ENCODE results near the gene DEPP1.

DEPP1 gene

GRCh38 chr10:44966816-44967509 lies 11.6 kb downstream of the DEPP1 start:
- no peak for DNase-seq (ENCODE audit: low read depth in 3 of 3)

- no peak for DNase-seq (ENCODE audit: low read depth in 3 of 3)
These were observed 12.3 kb downstream of the DEPP1 start for GRCh38 chr10:44966129-44966815.

- no peak for DNase-seq (ENCODE audit: low read depth in 3 of 3)
These were observed 12.9 kb downstream of the DEPP1 start for GRCh38 chr10:44965651-44966097.

GRCh38 chr10:44965104-44965503 lies 13.5 kb downstream of the DEPP1 start:
- DNase-seq (ENCODE audit: low read depth in 3 of 3): no peak

- DNase-seq (ENCODE audit: low read depth in 3 of 3): no peak
These were observed 14.6 kb downstream of the DEPP1 start for GRCh38 chr10:44963772-44964633.

GRCh38 chr10:44962870-44963738 lies 15.5 kb downstream of the DEPP1 start:
- no peak for DNase-seq (ENCODE audit: low read depth in 3 of 3)

- no peak for DNase-seq (ENCODE audit: low read depth in 3 of 3)
These were observed 16.5 kb downstream of the DEPP1 start for GRCh38 chr10:44961931-44962750.

- no peak for DNase-seq (ENCODE audit: low read depth in 3 of 3)
These were observed 17.4 kb downstream of the DEPP1 start for GRCh38 chr10:44961230-44961571.

- no peak for DNase-seq (ENCODE audit: low read depth in 3 of 3)
These were observed 18.0 kb downstream of the DEPP1 start for GRCh38 chr10:44960482-44961229.

GRCh38 chr10:44960088-44960460 lies 18.5 kb downstream of the DEPP1 start:
- DNase-seq (ENCODE audit: low read depth in 3 of 3): no peak

- peak; percentile 83 to 91 (median 84) for DNase-seq (ENCODE audit: low read depth in 3 of 3)
These were observed 19.1 kb downstream of the DEPP1 start, which contains the start of gene RASSF4 for GRCh38 chr10:44959247-44960087. Gene RASSF4, plus strand, starts transcription at chr10:44959802. Its CDS starts 10,401 bp downstream, at chr10:44970203.

- DNase-seq (ENCODE audit: low read depth in 3 of 3): no peak
These were observed 19.7 kb downstream of the DEPP1 start for GRCh38 chr10:44958898-44959246.

GRCh38 chr10:44958196-44958897 lies 20.3 kb downstream of the DEPP1 start:
- no peak for DNase-seq (ENCODE audit: low read depth in 3 of 3)

GRCh38 chr10:44956717-44957706 lies 21.6 kb downstream of the DEPP1 start:
- DNase-seq (ENCODE audit: low read depth in 3 of 3): no peak

- no peak for DNase-seq (ENCODE audit: low read depth in 3 of 3)
These were observed 22.4 kb downstream of the DEPP1 start for GRCh38 chr10:44956226-44956625.

GRCh38 chr10:44955413-44956070 lies 23.1 kb downstream of the DEPP1 start:
- no peak for DNase-seq (ENCODE audit: low read depth in 3 of 3)

- DNase-seq (ENCODE audit: low read depth in 3 of 3): no peak
These were observed 23.6 kb downstream of the DEPP1 start for GRCh38 chr10:44954962-44955361.

Data from stimulated activated CD4-positive, alpha-beta T cell treated with anti-CD3 and anti-CD28 coated beads, TNF-alpha, amount 100 ng/mL, for 24 hours (primary cell).